HG03571 (cell line): Measurements from ENCODE around the gene TNNT1.
"Not testable (repeated sequence)": the region's sequence is repeated elsewhere in the genome, so short reads cannot be mapped to it uniquely, and the experiment has no call there.

ENCODE experiments used
- ATAC-seq: cut with Tn5 transposase; IDR thresholded peaks from one replicate; pipeline ENCODE4 v1.9.1; 2021; ENCODE audit not compliant: unreplicated experiment

TNNT1 gene

GRCh38 chr19:55169136-55169535 lies 20.1 kb upstream of the TNNT1 start:
- no peak for ATAC-seq

DNA sequence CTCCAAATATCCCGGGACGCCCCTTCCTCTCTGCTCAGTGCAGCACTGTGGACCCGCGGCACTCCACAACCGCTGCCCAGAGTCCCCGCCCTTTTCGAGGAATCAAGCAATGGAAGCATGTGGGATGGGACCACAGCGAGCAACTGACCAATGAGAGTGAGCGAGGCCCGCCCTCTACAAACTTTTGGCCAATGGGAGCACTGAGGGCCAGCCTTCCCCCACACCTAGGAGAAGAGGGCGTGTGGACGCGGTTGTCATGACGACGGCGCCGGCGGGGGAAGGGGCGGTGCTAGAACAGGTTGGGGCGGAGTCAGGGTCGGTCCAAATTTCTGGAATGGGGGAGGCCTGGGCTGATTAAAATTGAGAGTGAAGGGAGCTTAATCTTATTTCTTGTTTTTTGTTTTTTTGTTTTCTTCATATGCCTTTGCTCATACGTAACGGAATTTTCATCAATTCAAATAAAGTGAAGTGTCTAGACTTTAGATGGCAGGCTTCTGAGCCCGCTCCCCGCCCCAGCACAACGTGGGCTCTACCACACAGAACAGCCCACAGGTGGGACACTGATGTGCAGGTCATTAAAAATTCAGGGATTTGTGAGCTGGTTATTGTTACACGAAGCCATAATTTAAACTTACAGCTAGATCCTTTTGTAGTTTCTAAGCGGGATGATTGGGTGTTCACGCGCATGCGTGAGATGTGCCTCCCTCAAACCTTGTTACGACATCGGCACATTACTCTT lies 17.7 kb upstream of the TNNT1 start, which contains the start of gene DNAAF3:
Gene DNAAF3 (minus strand): TSS at position 84 of the 739 bp plus-strand sequence. CDS start 200 bp downstream, outside the sequence.
- peak; percentile 64 for ATAC-seq

DNA sequence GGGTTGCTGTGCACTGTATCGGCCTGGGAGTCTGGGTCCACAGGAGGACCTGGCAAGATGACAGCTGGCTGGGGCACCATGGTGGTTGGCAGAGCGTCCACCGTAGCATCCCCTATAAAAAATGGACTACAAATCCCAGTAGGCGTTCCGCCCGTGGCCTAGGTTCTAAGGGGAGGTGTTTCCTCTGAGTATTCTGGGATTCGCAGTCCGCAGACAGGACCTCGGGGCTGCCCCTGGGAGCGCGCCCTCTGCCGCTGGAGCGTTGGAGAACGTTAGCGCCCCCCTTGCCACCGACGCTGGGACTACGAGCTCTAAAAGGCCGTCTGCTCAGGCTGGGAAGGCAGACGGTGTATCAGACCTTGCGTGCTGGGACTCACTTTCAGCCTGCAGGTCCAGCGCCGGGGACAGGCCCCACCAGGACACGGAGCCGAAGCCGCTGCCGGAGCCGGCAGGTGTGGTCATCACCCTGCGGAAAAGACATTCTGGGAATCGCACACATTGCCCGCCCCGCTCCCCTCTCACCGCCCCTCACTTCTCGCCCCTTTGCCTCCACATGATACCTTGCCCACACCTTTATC lies 17.0 kb upstream of the TNNT1 start:
- ATAC-seq, result no peak

GRCh38 chr19:55161571-55162322 lies 12.7 kb upstream of the TNNT1 start:
- no peak for ATAC-seq

DNA sequence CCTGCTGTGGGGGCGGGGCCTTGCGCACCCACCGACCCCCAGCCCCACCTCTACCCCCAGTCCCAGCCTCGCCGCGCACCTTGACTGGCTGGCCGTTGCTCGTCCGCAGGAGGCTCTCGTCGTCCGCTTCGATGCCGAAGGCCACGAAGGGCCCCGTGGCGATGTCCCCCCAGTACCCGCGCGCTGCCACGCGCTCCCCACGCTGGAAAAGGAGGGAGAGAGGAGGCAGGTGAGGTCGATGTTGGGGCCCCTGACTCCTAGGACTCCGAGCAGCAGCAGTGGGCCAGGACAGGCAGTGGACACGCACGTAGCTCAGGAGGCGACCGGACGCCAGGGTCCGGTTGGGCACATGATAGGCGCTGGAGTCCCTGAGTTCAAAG lies 12.0 kb upstream of the TNNT1 start:
- no peak for ATAC-seq

DNA sequence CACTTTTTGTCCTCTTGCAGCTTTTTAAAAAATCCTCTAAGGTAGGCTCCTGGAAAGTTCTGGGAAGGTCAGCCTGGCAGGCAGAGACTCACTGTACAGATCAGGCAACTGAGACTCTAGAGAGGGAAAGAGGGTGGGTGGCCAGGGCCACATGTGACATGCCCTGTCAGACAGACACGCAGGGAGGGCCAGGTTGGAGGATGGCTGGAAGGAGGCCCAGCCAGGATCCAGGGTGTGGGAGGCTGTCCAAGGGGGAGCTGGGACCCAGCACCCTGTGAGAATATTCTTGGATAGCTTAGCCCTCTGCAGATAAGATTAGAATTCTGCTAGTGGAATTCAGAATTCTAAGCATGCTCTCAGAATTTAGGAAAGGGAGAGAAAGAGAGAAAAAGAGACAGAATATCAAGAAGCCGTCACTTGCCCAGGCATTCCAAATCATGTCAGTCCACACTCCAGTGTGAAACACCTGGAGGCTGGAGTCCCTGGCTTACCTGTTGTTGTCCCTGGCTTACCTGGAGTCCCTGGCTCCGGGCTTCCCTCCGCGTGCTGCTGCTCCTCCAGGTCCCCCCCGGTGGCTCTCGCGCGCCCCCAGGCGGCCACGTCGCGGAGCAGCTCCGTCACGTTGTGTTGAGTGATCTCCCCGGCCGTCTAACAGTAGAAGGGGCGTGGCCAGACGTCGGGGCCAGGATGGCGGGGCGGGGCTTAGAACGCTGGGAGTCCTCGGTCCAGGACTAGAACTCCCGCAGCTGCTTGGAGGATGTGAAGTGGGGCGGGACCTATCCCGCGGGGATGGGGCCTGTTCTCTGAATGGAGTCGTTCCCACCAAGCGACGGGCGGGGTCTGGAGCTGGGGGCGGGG lies 11.4 kb upstream of the TNNT1 start:
- ATAC-seq, result no peak

DNA sequence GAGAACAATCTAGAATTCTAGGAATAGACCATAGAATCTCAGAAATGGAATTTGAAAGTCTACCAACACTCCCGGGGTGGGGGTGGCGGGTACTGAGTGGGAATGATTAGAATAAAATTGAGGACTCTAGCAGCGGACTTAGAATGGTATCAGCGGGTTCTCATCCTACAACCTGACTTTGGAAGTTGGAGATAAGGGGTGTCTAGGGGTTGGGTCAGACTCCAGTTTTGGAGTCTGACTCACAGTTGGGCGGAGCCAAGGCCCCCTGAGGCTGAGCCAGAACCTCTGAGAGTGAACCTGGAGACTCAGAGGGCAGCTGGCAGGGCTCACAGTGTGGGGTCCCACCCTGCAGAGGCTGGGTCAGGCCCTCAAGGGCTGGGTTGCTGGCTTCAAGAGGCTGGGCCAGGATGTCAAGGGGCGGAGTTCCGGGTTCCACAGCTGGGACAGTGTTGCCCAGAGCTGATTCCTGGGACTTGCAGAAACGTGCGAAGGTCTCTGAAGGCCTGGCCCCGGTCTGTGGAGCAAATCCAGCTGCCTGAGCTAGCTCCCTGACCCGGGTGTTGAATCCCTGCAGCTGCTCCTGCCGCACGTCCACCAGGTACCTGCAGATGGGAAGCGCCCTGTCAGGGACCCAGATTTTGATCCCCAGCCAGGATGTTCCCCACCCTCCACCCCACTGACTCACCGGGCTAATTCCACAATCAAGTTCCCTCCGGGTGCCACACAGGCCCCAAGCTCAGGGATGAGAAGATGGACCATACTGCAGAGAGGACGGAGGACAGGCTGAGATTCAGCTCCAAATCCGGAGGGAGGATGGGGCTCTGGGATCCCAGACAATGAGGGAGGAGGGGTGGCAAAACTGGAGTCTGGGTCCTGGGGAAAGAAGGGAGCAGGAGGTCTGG lies 10.1 kb upstream of the TNNT1 start:
- no peak for ATAC-seq

DNA sequence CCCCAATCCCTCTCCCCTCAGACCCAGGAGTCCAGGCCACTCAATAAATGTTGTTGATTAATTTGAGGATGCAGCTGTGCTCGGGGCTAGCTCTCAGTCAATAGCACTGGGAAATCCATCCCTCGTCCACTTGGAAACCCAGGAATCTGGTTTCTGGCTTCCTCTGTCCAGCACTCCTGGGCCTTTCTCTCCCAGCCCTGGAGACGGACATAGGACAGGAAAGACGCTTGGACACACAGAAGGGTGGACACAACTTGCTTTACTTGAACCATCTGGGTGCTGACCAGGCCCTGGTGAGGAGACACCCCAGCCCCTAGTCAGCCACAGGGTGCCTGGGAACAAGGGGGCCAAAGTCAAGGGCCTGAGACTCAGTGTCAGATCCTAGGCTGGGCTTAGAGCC lies 9.4 kb upstream of the TNNT1 start:
- no peak for ATAC-seq

DNA sequence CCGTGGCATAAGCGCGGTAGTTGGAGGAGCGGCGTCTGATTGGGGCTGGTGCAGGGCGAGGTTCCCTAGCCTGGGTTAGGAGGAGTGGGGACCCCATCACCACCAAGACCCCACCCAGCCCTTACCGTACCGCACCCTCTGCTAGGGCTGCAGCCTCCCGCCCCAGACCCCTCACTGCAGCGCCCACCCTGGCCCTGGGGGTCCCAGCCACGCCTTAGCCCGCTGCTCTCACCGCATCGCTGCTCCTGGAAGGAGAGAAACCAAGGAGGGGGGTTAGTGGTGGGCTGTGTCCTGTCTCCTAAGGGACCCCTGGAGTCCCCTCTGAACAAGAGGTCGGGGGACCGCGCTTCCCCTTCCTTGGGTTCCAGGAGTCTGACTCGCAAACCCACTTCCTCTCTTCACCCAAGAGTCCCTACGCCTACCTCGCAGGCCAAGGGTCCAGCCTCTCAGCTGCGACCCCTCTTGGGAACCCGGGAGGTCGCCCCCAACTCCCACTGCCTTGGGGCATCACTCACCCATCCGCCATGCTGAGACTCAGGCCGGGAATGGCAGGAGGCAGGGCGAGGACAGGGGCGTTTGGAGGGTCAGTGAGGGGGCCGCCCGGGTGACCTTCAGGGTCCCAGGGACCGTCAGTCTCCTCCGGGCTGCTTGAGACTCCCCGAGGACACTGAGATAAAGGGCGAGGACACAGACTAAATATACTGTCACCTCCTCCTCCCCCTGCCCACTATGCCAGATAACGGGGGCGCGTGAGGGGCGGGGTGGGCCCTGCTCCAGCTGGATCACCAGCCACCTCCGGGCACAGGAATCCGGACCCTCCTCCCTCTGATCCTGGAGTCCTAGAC lies 8.3 kb upstream of the TNNT1 start, which contains the start of gene TNNI3:
Gene TNNI3 (minus strand): TSS at position 669 of the 845 bp plus-strand sequence. CDS start 143 bp downstream, at position 526.
- no peak for ATAC-seq

GRCh38 chr19:55156202-55157063 lies 7.4 kb upstream of the TNNT1 start:
- ATAC-seq, result no peak

DNA sequence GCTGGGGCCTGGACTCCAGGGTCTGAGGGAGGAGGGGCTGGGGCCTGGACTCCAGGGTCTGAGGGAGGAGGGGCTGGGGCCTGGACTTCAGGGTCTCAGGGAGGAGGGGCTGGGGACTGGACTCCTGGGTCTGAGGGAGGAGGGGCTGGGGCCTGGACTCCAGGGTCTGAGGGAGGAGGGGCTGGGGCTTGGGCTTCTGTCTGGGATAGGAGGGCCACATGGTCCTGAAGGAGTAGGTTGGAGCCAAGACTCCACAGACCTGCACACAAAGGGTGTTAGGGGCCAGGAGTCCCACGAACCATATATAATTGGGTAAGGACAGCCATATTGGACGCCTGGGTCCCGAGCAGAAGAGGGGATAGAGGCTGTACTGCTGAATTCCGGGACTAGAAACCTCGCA lies 6.8 kb upstream of the TNNT1 start:
- not testable (repeated sequence) for ATAC-seq

- ATAC-seq, result no peak
Observed at GRCh38 chr19:55153652-55154264, 4.8 kb upstream of the TNNT1 start.

DNA sequence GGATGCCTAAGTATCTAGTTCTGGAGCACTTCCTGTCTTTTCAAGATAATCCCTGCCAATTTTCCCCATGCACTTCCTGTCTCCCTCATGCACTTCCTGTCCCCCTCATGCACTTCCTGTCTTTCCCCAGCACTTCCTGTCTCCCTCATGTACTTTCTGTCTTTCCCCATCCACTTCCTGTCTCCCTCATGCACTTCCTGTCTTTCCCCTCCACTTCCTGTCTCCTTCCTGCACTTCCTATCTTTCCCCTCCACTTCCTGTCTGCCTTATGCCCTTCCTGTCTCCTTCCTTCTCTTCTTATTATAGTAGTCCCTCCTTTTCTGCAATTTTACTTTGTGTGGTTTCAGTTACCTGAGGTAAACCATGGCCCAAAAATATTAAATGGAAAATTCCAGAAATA lies 3.0 kb upstream of the TNNT1 start:
- no peak for ATAC-seq

GRCh38 chr19:55147545-55148251 lies 1.3 kb downstream of the TNNT1 start:
- no peak for ATAC-seq

DNA sequence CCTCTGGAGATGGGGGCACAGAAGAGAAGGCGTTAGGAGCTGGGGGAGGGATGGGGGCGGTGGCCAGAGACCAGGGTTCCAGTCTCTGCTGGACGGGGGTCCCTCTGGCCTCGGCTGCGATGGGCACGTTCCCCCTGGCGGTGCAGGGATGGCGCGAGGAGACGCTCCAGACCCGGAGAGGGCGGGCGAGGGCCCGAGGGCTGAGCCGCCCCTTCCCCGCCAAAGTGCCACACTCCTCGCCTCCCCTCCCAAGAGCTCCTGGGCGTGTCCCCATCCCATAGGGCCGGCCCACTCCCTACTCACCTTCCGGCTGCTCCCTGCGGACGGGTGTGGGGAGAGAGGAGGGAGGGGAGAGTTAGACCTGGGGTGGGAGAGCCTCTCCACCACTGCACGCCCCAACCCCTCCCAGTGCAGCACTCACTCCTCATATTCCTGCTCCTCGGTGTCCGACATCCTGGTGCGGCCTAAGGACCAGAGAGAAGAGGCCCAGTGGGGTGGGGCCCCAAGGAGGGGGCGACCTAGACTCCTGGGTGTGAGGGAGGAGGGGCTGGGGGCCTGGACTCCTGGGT lies 2.2 kb downstream of the TNNT1 start:
- no peak for ATAC-seq

- ATAC-seq, result no peak
Observed at GRCh38 chr19:55146078-55146704, 2.8 kb downstream of the TNNT1 start.
